ENCODE data around the gene PRLR.
"Not testable (repeated sequence)": the region's sequence is repeated elsewhere in the genome, so short reads cannot be mapped to it uniquely, and the experiment has no call there.

The PRLR gene

GRCh38 chr5:35124932-35125331, 105.4 kb downstream of the PRLR start:
- Histone ChIP-seq H3K9me3 (ENCODE audit: control insufficient read depth, low read length) (no peaks in the 10 kb centered on the region), H3K4me3 (ENCODE audit: insufficient read depth, low read depth, low read length, poor library complexity, severe bottlenecking) (no peak overlapping the region), H3K36me3 (ENCODE audit: control insufficient read depth, insufficient read depth, low read length) (no peaks in the 10 kb centered on the region), H3K27me3 (replicated peaks; ENCODE audit: control insufficient read depth, insufficient read depth, low read length, poor library complexity, severe bottlenecking) (peaks cover 5% of the 10 kb centered on the region), H3K27ac (ENCODE audit: insufficient read depth, low read length, poor library complexity, severe bottlenecking) (no peak overlapping the region), H3K4me1 (ENCODE audit: control insufficient read depth, insufficient read depth, low read length, poor library complexity, severe bottlenecking) (no peaks in the 10 kb centered on the region)
- DNase-seq: no peak

DNA sequence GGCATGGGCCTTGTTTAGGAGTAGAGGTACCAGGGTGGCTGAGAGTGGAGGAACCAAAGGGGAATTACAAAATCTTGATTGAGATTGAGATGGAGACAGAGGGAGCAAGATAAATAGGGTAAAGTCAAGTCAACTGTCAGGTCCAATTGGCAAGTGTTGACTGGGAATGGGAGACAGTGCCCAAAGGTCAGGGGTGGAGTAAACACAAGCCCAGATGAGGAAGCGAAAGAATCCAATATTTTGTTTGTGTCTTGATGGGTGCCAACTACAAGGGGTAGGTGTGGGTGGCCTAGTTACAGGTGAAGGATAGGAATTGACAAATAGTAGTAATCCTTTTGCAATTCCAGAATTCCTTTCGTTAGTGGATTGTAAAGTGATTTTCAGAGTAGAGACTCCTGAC, 107.5 kb downstream of the PRLR start:
- H3K27ac ChIP-seq (ENCODE audit: insufficient read depth, low read length, poor library complexity, severe bottlenecking): no peak overlapping the region
- no peaks in the 10 kb centered on the region for H3K27me3 ChIP-seq (replicated peaks; ENCODE audit: control insufficient read depth, insufficient read depth, low read length, poor library complexity, severe bottlenecking)
- H3K36me3 ChIP-seq (ENCODE audit: control insufficient read depth, insufficient read depth, low read length): no peaks in the 10 kb centered on the region
- DNase-seq: no peak
- no peaks in the 10 kb centered on the region for H3K9me3 ChIP-seq (ENCODE audit: control insufficient read depth, low read length)
- H3K4me1 ChIP-seq (ENCODE audit: control insufficient read depth, insufficient read depth, low read length, poor library complexity, severe bottlenecking): no peaks in the 10 kb centered on the region
- H3K4me3 ChIP-seq (ENCODE audit: insufficient read depth, low read depth, low read length, poor library complexity, severe bottlenecking): no peak overlapping the region

DNA sequence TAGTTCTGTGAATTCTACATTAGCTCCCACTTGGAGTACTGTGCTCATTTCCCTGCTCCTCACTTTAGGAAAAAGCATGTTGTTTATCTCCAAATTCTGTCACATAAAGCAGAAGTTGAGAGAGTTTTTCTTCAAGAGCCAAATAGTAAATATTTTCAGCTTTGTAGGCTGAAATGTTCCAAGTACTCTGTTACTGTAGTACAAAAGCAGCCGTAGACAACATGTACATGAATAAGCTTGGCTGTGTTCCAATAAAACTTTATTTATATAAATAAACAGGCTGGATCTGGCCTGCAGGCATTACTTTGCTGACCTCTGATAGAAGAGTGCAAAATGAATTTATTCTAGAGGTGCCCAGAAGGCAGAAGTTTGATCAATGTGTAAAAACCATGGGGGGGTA, 109.6 kb downstream of the PRLR start:
- H3K4me1 ChIP-seq (ENCODE audit: control insufficient read depth, insufficient read depth, low read length, poor library complexity, severe bottlenecking): no peaks in the 10 kb centered on the region
- H3K4me3 ChIP-seq (ENCODE audit: insufficient read depth, low read depth, low read length, poor library complexity, severe bottlenecking): no peak overlapping the region
- H3K36me3 ChIP-seq (ENCODE audit: control insufficient read depth, insufficient read depth, low read length): no peaks in the 10 kb centered on the region
- no peaks in the 10 kb centered on the region for H3K9me3 ChIP-seq (ENCODE audit: control insufficient read depth, low read length)
- H3K27ac ChIP-seq (ENCODE audit: insufficient read depth, low read length, poor library complexity, severe bottlenecking): no peak overlapping the region
- no peak for DNase-seq
- H3K27me3 ChIP-seq (replicated peaks; ENCODE audit: control insufficient read depth, insufficient read depth, low read length, poor library complexity, severe bottlenecking): no peaks in the 10 kb centered on the region

- Histone ChIP-seq H3K9me3 (ENCODE audit: control insufficient read depth, low read length) (no peaks in the 10 kb centered on the region), H3K27me3 (replicated peaks; ENCODE audit: control insufficient read depth, insufficient read depth, low read length, poor library complexity, severe bottlenecking) (no peaks in the 10 kb centered on the region), H3K4me1 (ENCODE audit: control insufficient read depth, insufficient read depth, low read length, poor library complexity, severe bottlenecking) (no peaks in the 10 kb centered on the region), H3K27ac (ENCODE audit: insufficient read depth, low read length, poor library complexity, severe bottlenecking) (no peak overlapping the region), H3K36me3 (ENCODE audit: control insufficient read depth, insufficient read depth, low read length) (no peaks in the 10 kb centered on the region), H3K4me3 (ENCODE audit: insufficient read depth, low read depth, low read length, poor library complexity, severe bottlenecking) (no peak overlapping the region)
- no peak for DNase-seq
These were observed 112.3 kb downstream of the PRLR start for GRCh38 chr5:35117967-35118366.

DNA sequence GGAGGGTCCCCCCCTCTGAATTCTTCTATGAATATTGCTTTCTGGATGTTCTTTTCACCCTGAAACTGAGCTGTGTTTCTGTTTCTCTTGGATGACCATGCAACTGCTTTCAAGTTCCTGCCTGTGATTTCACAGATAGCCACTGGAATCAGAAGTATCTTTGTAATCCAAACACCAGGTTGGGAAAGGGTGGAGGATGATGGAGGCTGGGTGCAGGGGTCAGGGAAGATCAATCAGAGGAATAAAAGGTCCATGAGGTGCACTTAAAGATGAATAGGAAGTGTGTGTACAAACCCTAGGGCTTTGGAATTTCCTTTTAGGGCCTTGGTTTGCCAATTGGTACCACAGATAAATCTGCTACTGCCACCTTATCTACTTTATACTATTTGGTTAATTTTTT, 114.4 kb downstream of the PRLR start:
- H3K4me3 ChIP-seq (ENCODE audit: insufficient read depth, low read depth, low read length, poor library complexity, severe bottlenecking): no peak overlapping the region
- no peak overlapping the region for H3K27ac ChIP-seq (ENCODE audit: insufficient read depth, low read length, poor library complexity, severe bottlenecking)
- no peak for DNase-seq
- H3K9me3 ChIP-seq (ENCODE audit: control insufficient read depth, low read length): no peaks in the 10 kb centered on the region
- no peaks in the 10 kb centered on the region for H3K4me1 ChIP-seq (ENCODE audit: control insufficient read depth, insufficient read depth, low read length, poor library complexity, severe bottlenecking)
- H3K27me3 ChIP-seq (replicated peaks; ENCODE audit: control insufficient read depth, insufficient read depth, low read length, poor library complexity, severe bottlenecking): no peaks in the 10 kb centered on the region
- no peaks in the 10 kb centered on the region for H3K36me3 ChIP-seq (ENCODE audit: control insufficient read depth, insufficient read depth, low read length)

GRCh38 chr5:35114698-35115097, 115.6 kb downstream of the PRLR start:
- no peak for DNase-seq
- Histone ChIP-seq H3K36me3 (ENCODE audit: control insufficient read depth, insufficient read depth, low read length) (no peaks in the 10 kb centered on the region), H3K27me3 (replicated peaks; ENCODE audit: control insufficient read depth, insufficient read depth, low read length, poor library complexity, severe bottlenecking) (no peaks in the 10 kb centered on the region), H3K4me1 (ENCODE audit: control insufficient read depth, insufficient read depth, low read length, poor library complexity, severe bottlenecking) (no peaks in the 10 kb centered on the region), H3K9me3 (ENCODE audit: control insufficient read depth, low read length) (no peaks in the 10 kb centered on the region), H3K4me3 (ENCODE audit: insufficient read depth, low read depth, low read length, poor library complexity, severe bottlenecking) (no peak overlapping the region), H3K27ac (ENCODE audit: insufficient read depth, low read length, poor library complexity, severe bottlenecking) (no peak overlapping the region)

GRCh38 chr5:35112300-35112699, 118.0 kb downstream of the PRLR start:
- H3K4me3 ChIP-seq (ENCODE audit: insufficient read depth, low read depth, low read length, poor library complexity, severe bottlenecking): no peak overlapping the region
- H3K9me3 ChIP-seq (ENCODE audit: control insufficient read depth, low read length): no peaks in the 10 kb centered on the region
- no peaks in the 10 kb centered on the region for H3K36me3 ChIP-seq (ENCODE audit: control insufficient read depth, insufficient read depth, low read length)
- H3K27ac ChIP-seq (ENCODE audit: insufficient read depth, low read length, poor library complexity, severe bottlenecking): no peak overlapping the region
- no peaks in the 10 kb centered on the region for H3K27me3 ChIP-seq (replicated peaks; ENCODE audit: control insufficient read depth, insufficient read depth, low read length, poor library complexity, severe bottlenecking)
- no peak for DNase-seq
- H3K4me1 ChIP-seq (ENCODE audit: control insufficient read depth, insufficient read depth, low read length, poor library complexity, severe bottlenecking): no peaks in the 10 kb centered on the region

DNA sequence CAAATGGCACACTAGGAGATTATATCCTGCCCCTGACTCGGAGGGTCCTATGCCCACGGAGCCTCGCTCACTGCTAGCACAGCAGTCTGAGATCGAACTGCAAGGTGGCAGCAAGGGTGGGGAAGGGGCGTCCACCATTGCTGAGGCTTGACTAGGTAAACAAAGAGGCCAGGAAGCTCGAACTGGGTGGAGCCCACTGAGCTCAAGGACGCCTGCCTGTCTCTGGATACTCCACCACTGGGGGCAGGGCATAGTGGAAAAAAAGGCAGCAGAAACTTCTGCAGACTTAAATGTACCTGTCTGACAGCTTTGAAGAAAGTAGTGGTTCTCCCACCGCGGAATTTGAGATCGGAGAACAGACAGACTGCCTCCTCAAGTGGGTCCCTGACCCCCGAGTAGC, 125.7 kb downstream of the PRLR start:
- not testable (repeated sequence) for H3K36me3 ChIP-seq (ENCODE audit: control insufficient read depth, insufficient read depth, low read length); H3K27ac ChIP-seq (ENCODE audit: insufficient read depth, low read length, poor library complexity, severe bottlenecking); H3K27me3 ChIP-seq (replicated peaks; ENCODE audit: control insufficient read depth, insufficient read depth, low read length, poor library complexity, severe bottlenecking); H3K9me3 ChIP-seq (ENCODE audit: control insufficient read depth, low read length); DNase-seq; H3K4me3 ChIP-seq (ENCODE audit: insufficient read depth, low read depth, low read length, poor library complexity, severe bottlenecking); H3K4me1 ChIP-seq (ENCODE audit: control insufficient read depth, insufficient read depth, low read length, poor library complexity, severe bottlenecking)

- no peak for DNase-seq
- no peaks in the 10 kb centered on the region for H3K36me3 ChIP-seq (ENCODE audit: control insufficient read depth, insufficient read depth, low read length)
- H3K4me1 ChIP-seq (ENCODE audit: control insufficient read depth, insufficient read depth, low read length, poor library complexity, severe bottlenecking): no peaks in the 10 kb centered on the region
These were observed 126.5 kb downstream of the PRLR start for GRCh38 chr5:35103637-35104299.

DNA sequence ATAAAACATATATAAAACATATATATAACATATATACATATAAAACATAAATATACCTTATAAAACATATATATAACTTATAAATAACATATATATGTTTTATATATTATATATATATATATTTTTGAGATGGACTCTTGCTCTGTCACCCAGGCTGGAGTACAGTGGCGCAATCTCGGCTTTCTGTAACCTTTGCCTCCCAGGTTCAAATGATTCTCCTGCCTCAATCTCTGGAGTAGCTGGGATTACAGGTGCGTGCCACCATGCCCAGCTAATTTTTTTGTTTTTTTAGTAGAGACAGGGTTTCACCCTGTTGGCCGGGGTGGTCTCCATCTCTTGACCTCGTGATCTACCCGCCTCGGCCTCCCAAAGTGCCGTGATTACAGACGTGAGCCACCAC, 128.6 kb downstream of the PRLR start:
- not testable (repeated sequence) for H3K9me3 ChIP-seq (ENCODE audit: control insufficient read depth, low read length); H3K27me3 ChIP-seq (replicated peaks; ENCODE audit: control insufficient read depth, insufficient read depth, low read length, poor library complexity, severe bottlenecking); H3K4me3 ChIP-seq (ENCODE audit: insufficient read depth, low read depth, low read length, poor library complexity, severe bottlenecking); H3K36me3 ChIP-seq (ENCODE audit: control insufficient read depth, insufficient read depth, low read length); H3K4me1 ChIP-seq (ENCODE audit: control insufficient read depth, insufficient read depth, low read length, poor library complexity, severe bottlenecking); H3K27ac ChIP-seq (ENCODE audit: insufficient read depth, low read length, poor library complexity, severe bottlenecking); DNase-seq

More at GRCh38 chr5:35103637-35104299, 126.5 kb downstream of the PRLR start:
- Histone ChIP-seq H3K27me3 (replicated peaks; ENCODE audit: control insufficient read depth, insufficient read depth, low read length, poor library complexity, severe bottlenecking) (no peaks in the 10 kb centered on the region), H3K4me3 (ENCODE audit: insufficient read depth, low read depth, low read length, poor library complexity, severe bottlenecking) (no peak overlapping the region), H3K27ac (ENCODE audit: insufficient read depth, low read length, poor library complexity, severe bottlenecking) (no peak overlapping the region), H3K9me3 (ENCODE audit: control insufficient read depth, low read length) (no peaks in the 10 kb centered on the region)

Data from effector memory CD4-positive, alpha-beta T cell (primary cell).